Mesenchymal stem cell (in vitro differentiated cells and primary cell): Measurements from ENCODE around the gene SPTLC1.
"Not testable (repeated sequence)": the region's sequence is repeated elsewhere in the genome, so short reads cannot be mapped to it uniquely, and the experiment has no call there.

Source experiments
- DNase-seq: peaks from one replicate; pipeline ENCODE4 v3.0.0-alpha.2; 2013
- H2AFZ ChIP-seq: one replicate; pipeline ENCODE4 v1.6.1; 2013; ENCODE audit warnings: low read depth, mild to moderate bottlenecking, control low read depth, inconsistent platforms, low read length, moderate library complexity
- H2AK5ac ChIP-seq: 2 replicates; pipeline ENCODE4 v1.6.1; 2013; ENCODE audit warnings: low read length, moderate library complexity, mild to moderate bottlenecking, inconsistent platforms; ENCODE audit not compliant: severe bottlenecking
- H2BK120ac ChIP-seq: one replicate; pipeline ENCODE4 v1.6.1; 2013; ENCODE audit warnings: low read depth, mild to moderate bottlenecking, inconsistent platforms, low read length, moderate library complexity
- H2BK12ac ChIP-seq, 2 experiments: one replicate each; pipeline ENCODE4 v1.6.1; 2013; ENCODE audit warnings: inconsistent platforms in 2 of 2, low read length in 2 of 2, mild to moderate bottlenecking in 2 of 2, moderate library complexity in 2 of 2, control low read depth in 1 of 2
- H2BK15ac ChIP-seq: one replicate; pipeline ENCODE4 v1.6.1; 2013; ENCODE audit warnings: mild to moderate bottlenecking, low read depth, inconsistent platforms; ENCODE audit not compliant: poor library complexity, severe bottlenecking
- H2BK5ac ChIP-seq: 2 replicates; pipeline ENCODE4 v1.6.1; 2013; ENCODE audit warnings: low read depth, mild to moderate bottlenecking, low read length, control low read depth, inconsistent platforms; ENCODE audit not compliant: poor library complexity, severe bottlenecking
- H3K14ac ChIP-seq, 2 experiments: one replicate each; pipeline ENCODE4 v1.6.1; 2013; ENCODE audit warnings: inconsistent platforms in 2 of 2, low read length in 2 of 2, control low read depth in 1 of 2, mild to moderate bottlenecking in 1 of 2, moderate library complexity in 1 of 2
- H3K18ac ChIP-seq, 2 experiments: one replicate each; pipeline ENCODE4 v1.6.1; 2013; ENCODE audit warnings: inconsistent platforms in 2 of 2, low read length in 2 of 2, control low read depth in 1 of 2, low read depth in 1 of 2, mild to moderate bottlenecking in 1 of 2
- H3K23ac ChIP-seq, 2 experiments: one replicate each; pipeline ENCODE4 v1.6.1; 2013; ENCODE audit warnings: inconsistent platforms in 2 of 2, low read length in 2 of 2, mild to moderate bottlenecking in 2 of 2, moderate library complexity in 2 of 2, control low read depth in 1 of 2
- H3K27ac ChIP-seq: 2 replicates; pipeline ENCODE4 v1.5.1; 2013; ENCODE audit warnings: mild to moderate bottlenecking, moderate library complexity, low read length, control low read depth, inconsistent platforms; ENCODE audit not compliant: poor library complexity, severe bottlenecking
- H3K27me3 ChIP-seq, 2 experiments: 2 replicates each; pipeline versions ENCODE4 v1.6.1 to v1.7.0; 2013; ENCODE audit warnings: low read length in 2 of 2, mild to moderate bottlenecking in 2 of 2, moderate library complexity in 2 of 2, control low read depth in 1 of 2, inconsistent platforms in 1 of 2; ENCODE audit not compliant: control insufficient read depth in 1 of 2, insufficient read depth in 1 of 2
- H3K36me3 ChIP-seq, 2 experiments: 2 replicates each; pipeline versions ENCODE4 v1.6.1 to v1.7.0; 2013; ENCODE audit warnings: low read length in 2 of 2, control low read depth in 1 of 2, inconsistent platforms in 1 of 2, low read depth in 1 of 2, mild to moderate bottlenecking in 1 of 2; ENCODE audit not compliant: insufficient read depth in 2 of 2, control insufficient read depth in 1 of 2
- H3K4ac ChIP-seq, 2 experiments: one replicate each; pipeline ENCODE4 v1.6.1; 2013; ENCODE audit warnings: inconsistent platforms in 2 of 2, low read length in 2 of 2, mild to moderate bottlenecking in 2 of 2, moderate library complexity in 2 of 2, control low read depth in 1 of 2, low read depth in 1 of 2
- H3K4me1 ChIP-seq: 2 replicates; pipeline ENCODE4 v1.6.1; 2013; ENCODE audit warnings: low read depth, low read length, control low read depth; ENCODE audit not compliant: control insufficient read depth, insufficient read depth
- H3K4me2 ChIP-seq: 2 replicates; pipeline ENCODE4 v1.6.1; 2013; ENCODE audit warnings: low read length, mild to moderate bottlenecking, inconsistent platforms; ENCODE audit not compliant: poor library complexity, severe bottlenecking
- H3K4me3 ChIP-seq, 2 experiments: 2 replicates each; pipeline versions ENCODE4 v1.5.1 to v1.7.0; 2013; ENCODE audit warnings: low read length in 2 of 2, mild to moderate bottlenecking in 2 of 2, control low read depth in 1 of 2, low read depth in 1 of 2; ENCODE audit not compliant: insufficient read depth in 1 of 2
- H3K79me1 ChIP-seq: replicated peaks from 2 replicates; pipeline ENCODE4 v1.6.1; 2013; ENCODE audit warnings: mild to moderate bottlenecking, control low read depth, low read length, inconsistent platforms; ENCODE audit not compliant: poor library complexity, severe bottlenecking
- H3K9ac ChIP-seq: 2 replicates; pipeline ENCODE4 v1.7.0; 2013; ENCODE audit warnings: mild to moderate bottlenecking, low read length, moderate library complexity
- H3K9me3 ChIP-seq: 2 replicates; pipeline ENCODE4 v1.7.0; 2013; ENCODE audit warnings: mild to moderate bottlenecking, low read length; ENCODE audit not compliant: control insufficient read depth
- H4K8ac ChIP-seq: one replicate; pipeline ENCODE4 v1.6.1; 2013; ENCODE audit warnings: inconsistent platforms, mild to moderate bottlenecking, low read length, moderate library complexity
- H4K91ac ChIP-seq: one replicate; pipeline ENCODE4 v1.6.1; 2013; ENCODE audit warnings: mild to moderate bottlenecking, low read length, inconsistent platforms
- WGBS: methylation state at CpG from one replicate; pipeline ENCODE4 v1.1.7; 2013; ENCODE audit warnings: mixed read lengths; 5-methylcytosine and 5-hydroxymethylcytosine counted together

SPTLC1 gene

DNA sequence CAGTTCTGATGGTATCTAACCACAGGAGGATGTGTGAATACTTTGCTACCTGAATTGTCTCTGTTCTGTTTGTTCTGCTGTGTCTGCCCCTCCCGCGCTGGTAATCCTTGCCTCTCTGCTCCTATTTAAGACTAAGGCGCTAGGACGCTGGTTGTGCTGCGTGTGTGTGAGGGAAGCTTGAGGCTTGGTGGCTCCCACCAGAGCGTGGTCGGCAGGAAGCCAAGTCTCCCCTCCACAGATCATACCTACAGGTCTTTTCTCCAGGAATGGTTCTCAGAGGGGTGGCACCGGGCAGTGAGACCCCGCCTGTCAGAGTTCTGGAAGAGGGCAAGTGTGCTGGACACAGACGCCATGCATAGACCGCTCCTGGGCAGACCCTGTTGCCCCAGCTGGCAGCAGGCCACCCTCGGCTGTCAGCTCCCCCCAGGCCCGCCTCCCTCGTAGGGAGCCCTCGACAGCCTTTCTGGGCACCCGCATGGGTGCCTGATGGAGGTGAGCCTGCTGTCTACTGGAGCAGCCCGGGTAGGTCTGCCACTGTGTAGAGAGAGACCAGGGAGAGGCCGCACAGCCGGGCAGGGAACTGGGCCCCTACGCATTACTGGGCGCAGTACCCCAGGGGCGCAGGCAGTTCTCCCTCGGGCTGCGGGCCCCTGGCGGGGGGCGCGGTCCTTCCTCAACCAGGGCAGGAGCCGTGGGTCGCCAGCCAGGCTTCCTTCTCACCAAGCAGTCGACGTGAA is 111.7 kb downstream of the SPTLC1 start:
- no peak overlapping the region for H4K8ac ChIP-seq
- no peaks in the 10 kb centered on the region for H3K79me1 ChIP-seq
- 93% methylated on average over 31 of the region's 31 CpGs for WGBS
- H3K4ac ChIP-seq, result no peak overlapping the region
- H3K27ac ChIP-seq, result no peak overlapping the region
- no peak overlapping the region for H2BK120ac ChIP-seq
- H2BK5ac ChIP-seq, result no peak overlapping the region
- H3K18ac ChIP-seq, result no peak overlapping the region
- no peaks in the 10 kb centered on the region for H3K36me3 ChIP-seq
- H2AK5ac ChIP-seq, result no peak overlapping the region
- no peak overlapping the region for H3K4me2 ChIP-seq
- peaks cover 0 to 3% of the 10 kb centered on the region in 2 experiments for H3K27me3 ChIP-seq
- H3K23ac ChIP-seq, result no peak overlapping the region
- H3K4me3 ChIP-seq, result no peak overlapping the region
- H2AFZ ChIP-seq, result no peak overlapping the region
- no peak overlapping the region for H3K9ac ChIP-seq
- H3K14ac ChIP-seq, result no peak overlapping the region
- H3K9me3 ChIP-seq, result no peaks in the 10 kb centered on the region
- H3K4me1 ChIP-seq, result peaks cover 1% of the 10 kb centered on the region
- no peak for DNase-seq
- H4K91ac ChIP-seq, result no peak overlapping the region
- no peak overlapping the region for H2BK15ac ChIP-seq
- no peak overlapping the region for H2BK12ac ChIP-seq

DNA sequence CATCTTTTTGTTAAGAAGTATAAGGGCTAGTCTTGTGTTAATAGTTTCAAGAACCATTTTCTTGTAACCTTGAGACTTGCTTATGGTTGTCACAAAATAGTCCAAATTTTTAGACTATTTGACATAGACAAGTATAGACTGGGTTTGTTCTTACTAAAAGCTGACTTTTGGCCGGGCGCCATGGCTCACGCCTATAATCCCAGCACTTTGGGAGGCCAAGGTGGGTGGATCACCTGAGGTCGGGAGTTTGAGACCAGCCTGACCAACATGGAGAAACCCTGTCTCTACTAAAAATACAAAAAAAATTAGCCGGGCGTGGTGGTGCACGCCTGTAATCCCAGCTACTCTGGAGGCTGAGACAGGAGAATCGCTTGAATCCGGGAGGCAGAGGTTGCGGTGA is 113.3 kb downstream of the SPTLC1 start:
- peak overlapping the region; percentile 42 for H3K9ac ChIP-seq
- not testable (repeated sequence) for H3K4me3 ChIP-seq, H4K8ac ChIP-seq, H2AK5ac ChIP-seq, H3K14ac ChIP-seq, H3K36me3 ChIP-seq, H3K18ac ChIP-seq, H2BK15ac ChIP-seq, H3K27me3 ChIP-seq, H3K79me1 ChIP-seq, H2AFZ ChIP-seq, H2BK120ac ChIP-seq, H2BK5ac ChIP-seq, H3K4ac ChIP-seq, DNase-seq, H2BK12ac ChIP-seq, H3K4me1 ChIP-seq, H3K4me2 ChIP-seq, H3K23ac ChIP-seq, H3K9me3 ChIP-seq, H4K91ac ChIP-seq, H3K27ac ChIP-seq
- WGBS, result 98% methylated on average over 9 of the region's 10 CpGs

DNA sequence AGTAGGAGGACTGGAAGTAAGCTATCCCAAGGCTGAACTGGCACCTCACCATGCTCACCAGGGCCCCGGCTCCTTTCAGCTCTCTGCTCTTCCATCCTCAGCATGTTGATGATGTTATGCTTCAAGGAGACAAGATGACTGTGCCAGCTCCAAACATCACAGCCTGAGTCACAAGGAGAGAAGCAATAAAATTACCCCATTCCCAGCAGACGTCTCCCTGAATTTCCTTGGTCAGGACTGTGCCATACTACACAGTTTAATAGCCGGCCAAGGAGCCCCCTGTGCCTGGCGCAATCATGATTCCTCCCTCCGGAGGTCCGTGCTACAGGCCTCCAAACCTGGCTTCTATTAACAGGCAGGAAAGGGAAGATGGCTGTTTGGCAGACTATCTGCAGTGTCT is 114.0 kb downstream of the SPTLC1 start:
- no peaks in the 10 kb centered on the region for H3K9me3 ChIP-seq
- no peak overlapping the region for H3K27ac ChIP-seq
- H3K4me1 ChIP-seq, result peaks cover 1% of the 10 kb centered on the region
- no peak overlapping the region for H3K4me2 ChIP-seq
- no peak overlapping the region for H4K8ac ChIP-seq
- H2BK12ac ChIP-seq, result no peak overlapping the region
- no peak overlapping the region for H4K91ac ChIP-seq
- H2BK5ac ChIP-seq, result no peak overlapping the region
- peak overlapping the region; percentile 42 for H3K9ac ChIP-seq
- H3K27me3 ChIP-seq, result peaks cover 0 to 3% of the 10 kb centered on the region in 2 experiments
- H3K36me3 ChIP-seq, result no peaks in the 10 kb centered on the region
- no peak overlapping the region for H3K4ac ChIP-seq
- WGBS, result 85% methylated on average over 6 of the region's 6 CpGs
- no peak overlapping the region for H3K18ac ChIP-seq
- H3K14ac ChIP-seq, result no peak overlapping the region
- no peak overlapping the region for H3K23ac ChIP-seq
- no peak overlapping the region for H2BK15ac ChIP-seq
- peak; percentile 20 for DNase-seq
- H2BK120ac ChIP-seq, result no peak overlapping the region
- H2AK5ac ChIP-seq, result no peak overlapping the region
- no peak overlapping the region for H2AFZ ChIP-seq
- H3K79me1 ChIP-seq, result no peaks in the 10 kb centered on the region
- no peak overlapping the region for H3K4me3 ChIP-seq

DNA sequence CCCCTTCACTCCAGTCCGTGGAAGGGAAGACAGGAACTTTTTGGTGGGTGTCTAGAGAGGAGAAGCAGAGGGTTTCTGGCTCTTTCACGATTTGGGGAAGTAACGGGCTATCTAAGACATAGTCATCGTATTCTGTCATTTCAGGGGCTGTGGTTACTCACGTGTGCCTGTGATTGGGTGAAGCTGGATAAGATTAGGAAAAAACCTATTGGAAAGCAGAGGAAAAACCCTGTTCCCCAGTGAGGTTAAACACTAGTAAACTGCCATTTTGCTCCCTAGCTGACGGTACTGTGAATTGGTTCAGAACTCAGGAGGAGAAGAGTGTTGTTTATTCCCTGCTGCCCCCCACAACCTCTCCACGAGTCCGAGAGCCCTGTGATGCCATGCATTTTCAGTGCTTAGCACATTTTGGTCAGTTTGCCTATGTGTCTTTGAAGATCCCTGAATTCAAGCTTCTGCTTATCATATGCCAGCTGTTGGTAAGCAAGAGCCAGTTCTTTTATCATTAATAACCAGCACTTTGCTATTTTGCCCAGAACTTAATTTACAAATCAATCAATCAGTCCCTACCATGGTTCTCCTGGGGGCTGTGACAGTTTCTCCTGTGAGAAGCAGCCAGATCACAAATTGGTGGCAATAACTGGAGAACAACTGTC is 120.1 kb downstream of the SPTLC1 start:
- H3K36me3 ChIP-seq, result no peaks in the 10 kb centered on the region
- H3K23ac ChIP-seq, result no peak overlapping the region
- no peak overlapping the region for H3K27ac ChIP-seq
- no peaks in the 10 kb centered on the region for H3K9me3 ChIP-seq
- DNase-seq, result no peak
- no peak overlapping the region for H2BK12ac ChIP-seq
- H3K4me3 ChIP-seq, result no peak overlapping the region
- H2BK5ac ChIP-seq, result no peak overlapping the region
- H2AFZ ChIP-seq, result no peak overlapping the region
- 55% methylated on average over 8 of the region's 8 CpGs for WGBS
- no peak overlapping the region for H2BK15ac ChIP-seq
- no peak overlapping the region for H2BK120ac ChIP-seq
- no peak overlapping the region for H4K91ac ChIP-seq
- no peak overlapping the region for H2AK5ac ChIP-seq
- no peak overlapping the region for H3K14ac ChIP-seq
- H4K8ac ChIP-seq, result no peak overlapping the region
- H3K4me1 ChIP-seq, result no peaks in the 10 kb centered on the region
- H3K27me3 ChIP-seq, result peaks cover 9 to 14% of the 10 kb centered on the region in 2 experiments
- no peak overlapping the region for H3K9ac ChIP-seq
- no peak overlapping the region for H3K18ac ChIP-seq
- H3K4ac ChIP-seq, result no peak overlapping the region
- H3K4me2 ChIP-seq, result no peak overlapping the region
- no peaks in the 10 kb centered on the region for H3K79me1 ChIP-seq
